MCF 10A (cell line): Measurements from ENCODE around the gene FILIP1L. TPM values are rescaled to one million over a fixed set of nuclear protein-coding genes. Genes with fewer than 3 reads are reported as not detected.
A peak's percentile ranks its signal among the peaks of the same experiment; 100 is the strongest.

ENCODE experiments used
- BruUV-seq: library from RNA; stranded (reverse); fragments of 400-500 nt; replicated peaks from 2 replicates; lab custom pipeline; 2021; lab: Mats Ljungman, UMichigan
- CTCF ChIA-PET: fragments of 300-600 bp; sonication (Branson Sonifier 250); formaldehyde crosslinking; extraction: SDS; loops from one replicate; lab custom pipeline; 2021; ENCODE audit warnings: antibody characterized with exemption, inconsistent platforms; lab: Yijun Ruan, JAX
- POLR2A ChIA-PET: fragments of 300-600, 350-650 bp; sonication (Branson Sonifier 250); formaldehyde crosslinking; extraction: SDS; loops from one replicate; lab custom pipeline; 2020; ENCODE audit warnings: antibody characterized with exemption, inconsistent platforms; lab: Yijun Ruan, JAX
- DNase-seq: peaks from one replicate; pipeline ENCODE4 v3.0.0-alpha.2; 2018; ENCODE audit not compliant: unreplicated experiment
- H3K27ac Mint-ChIP-seq: one replicate; pipeline ENCODE4 v1.8.0; 2022; ENCODE audit warnings: mild to moderate bottlenecking, low read depth, mixed read lengths; ENCODE audit not compliant: unreplicated experiment
- H3K27me3 Mint-ChIP-seq: one replicate; pipeline ENCODE4 v1.8.0; 2022; ENCODE audit warnings: mixed read lengths; ENCODE audit not compliant: insufficient read depth, unreplicated experiment
- H3K36me3 Mint-ChIP-seq: one replicate; pipeline ENCODE4 v1.8.0; 2022; ENCODE audit warnings: mild to moderate bottlenecking, moderate library complexity, mixed read lengths; ENCODE audit not compliant: insufficient read depth, unreplicated experiment
- H3K4me1 Mint-ChIP-seq: one replicate; pipeline ENCODE4 v1.8.0; 2022; ENCODE audit warnings: mixed read lengths; ENCODE audit not compliant: insufficient read depth, unreplicated experiment
- H3K4me3 Mint-ChIP-seq: one replicate; pipeline ENCODE4 v1.8.0; 2022; ENCODE audit warnings: mild to moderate bottlenecking, moderate library complexity, mixed read lengths; ENCODE audit not compliant: unreplicated experiment
- H3K9me3 Mint-ChIP-seq: one replicate; pipeline ENCODE4 v1.8.0; 2022; ENCODE audit warnings: mixed read lengths; ENCODE audit not compliant: unreplicated experiment
- intact Hi-C: fragments of 100-400 bp; cut with micrococcal nuclease; formaldehyde crosslinking; loops from 2 replicates; pipeline ENCODE4 v1.14.1; 2022
- total RNA-seq: library from RNA; stranded (reverse); gene quantifications from 2 replicates; pipeline ENCODE4 v1.2.3, GENCODE V29; 2022
- TF ChIP-seq, protein P1 (sequence below): fragments of 200-600 bp; IDR thresholded peaks from one replicate; pipeline ENCODE4 v1.8.0; 2022; ENCODE audit warnings: antibody characterized with exemption, mild to moderate bottlenecking; ENCODE audit not compliant: unreplicated experiment

Gene FILIP1L
- total RNA-seq, 1 experiment from 2014 or later, result 2.4 TPM

DNA sequence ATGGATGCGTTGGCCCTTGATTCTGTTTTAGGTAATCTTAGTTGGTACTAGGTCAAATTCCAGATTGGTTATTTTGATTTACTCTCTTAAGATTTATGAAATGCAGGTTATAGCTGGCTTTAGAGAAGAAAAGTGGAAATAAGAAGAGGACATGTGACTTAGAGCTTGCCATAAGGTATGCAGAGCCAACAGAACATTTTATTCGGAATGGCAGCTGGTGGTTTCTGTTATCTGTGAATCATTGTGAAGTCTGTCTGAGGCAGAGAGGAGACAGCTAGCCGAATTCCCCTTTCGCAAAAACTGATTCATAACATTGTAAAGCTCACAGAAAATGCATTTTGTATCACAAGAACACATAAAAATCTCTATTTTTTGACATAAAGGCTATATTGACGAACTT, 82.1 kb downstream of the FILIP1L start:
- Mint-ChIP-seq H3K4me1 (peaks cover 19% of the 10 kb centered on the region), H3K9me3 (no peaks in the 10 kb centered on the region), H3K36me3 (no peaks in the 10 kb centered on the region), H3K27me3 (no peaks in the 10 kb centered on the region), H3K4me3 (peak overlapping the region; percentile 36), H3K27ac (peak overlapping the region; percentile 68)
- BruUV-seq, result no TSS peak
- intact Hi-C loops, result no loop called here
- DNase-seq, result peak; percentile 34
- TF ChIP-seq, protein P1, sequence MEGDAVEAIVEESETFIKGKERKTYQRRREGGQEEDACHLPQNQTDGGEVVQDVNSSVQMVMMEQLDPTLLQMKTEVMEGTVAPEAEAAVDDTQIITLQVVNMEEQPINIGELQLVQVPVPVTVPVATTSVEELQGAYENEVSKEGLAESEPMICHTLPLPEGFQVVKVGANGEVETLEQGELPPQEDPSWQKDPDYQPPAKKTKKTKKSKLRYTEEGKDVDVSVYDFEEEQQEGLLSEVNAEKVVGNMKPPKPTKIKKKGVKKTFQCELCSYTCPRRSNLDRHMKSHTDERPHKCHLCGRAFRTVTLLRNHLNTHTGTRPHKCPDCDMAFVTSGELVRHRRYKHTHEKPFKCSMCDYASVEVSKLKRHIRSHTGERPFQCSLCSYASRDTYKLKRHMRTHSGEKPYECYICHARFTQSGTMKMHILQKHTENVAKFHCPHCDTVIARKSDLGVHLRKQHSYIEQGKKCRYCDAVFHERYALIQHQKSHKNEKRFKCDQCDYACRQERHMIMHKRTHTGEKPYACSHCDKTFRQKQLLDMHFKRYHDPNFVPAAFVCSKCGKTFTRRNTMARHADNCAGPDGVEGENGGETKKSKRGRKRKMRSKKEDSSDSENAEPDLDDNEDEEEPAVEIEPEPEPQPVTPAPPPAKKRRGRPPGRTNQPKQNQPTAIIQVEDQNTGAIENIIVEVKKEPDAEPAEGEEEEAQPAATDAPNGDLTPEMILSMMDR, result no peak
- CTCF ChIA-PET, result interaction anchor here (0.9 to 1.5 kb wide), 6 partner anchors 10 to 284 kb away, joined by 3 to 4 read pairs (median 3); no protein-coding TSS in a partner anchor
- POLR2A ChIA-PET, result interaction anchor here (0.6 to 3.2 kb wide), 10 partner anchors 10 to 200 kb away, joined by 3 to 30 read pairs (median 6); no protein-coding TSS in a partner anchor

DNA sequence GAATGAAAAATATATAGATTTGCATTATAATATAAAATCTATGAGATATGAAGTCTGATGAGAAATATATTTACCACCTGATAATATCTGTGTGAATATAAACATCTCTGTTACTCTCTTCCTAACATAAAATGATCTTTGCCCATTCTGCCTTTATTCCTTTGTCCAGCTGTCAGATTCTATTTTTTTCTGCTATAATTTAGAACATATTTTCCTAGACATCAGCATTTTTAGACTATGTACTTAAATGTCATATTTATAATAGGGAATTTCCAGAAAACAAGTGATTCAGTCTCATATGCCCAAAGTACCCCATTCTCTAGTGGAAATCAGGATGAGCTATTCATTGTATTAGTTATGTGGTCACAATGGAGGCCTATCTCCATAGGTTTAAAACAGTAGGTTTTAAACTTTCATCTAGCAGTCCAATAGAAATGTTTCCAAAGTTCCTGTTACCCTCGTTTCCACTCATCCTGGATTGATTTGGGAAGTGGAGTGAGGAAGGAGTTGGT, 83.3 kb downstream of the FILIP1L start:
- intact Hi-C loops, result no loop called here
- H3K36me3 Mint-ChIP-seq, result no peaks in the 10 kb centered on the region
- CTCF ChIA-PET, result interaction anchor here (0.9 to 1.7 kb wide), 2 partner anchors 11 to 38 kb away, joined by 3 to 4 read pairs; no protein-coding TSS in a partner anchor
- no peaks in the 10 kb centered on the region for H3K9me3 Mint-ChIP-seq
- TF ChIP-seq, protein P1, result no peak
- no peak for DNase-seq
- H3K4me3 Mint-ChIP-seq, result no peak overlapping the region
- BruUV-seq, result no TSS peak
- POLR2A ChIA-PET, result interaction anchor here (0.6 to 3.9 kb wide), 3 partner anchors 11 to 32 kb away, joined by 3 to 30 read pairs (median 18); no protein-coding TSS in a partner anchor
- no peaks in the 10 kb centered on the region for H3K27me3 Mint-ChIP-seq
- no peak overlapping the region for H3K27ac Mint-ChIP-seq
- peaks cover 19% of the 10 kb centered on the region for H3K4me1 Mint-ChIP-seq

DNA sequence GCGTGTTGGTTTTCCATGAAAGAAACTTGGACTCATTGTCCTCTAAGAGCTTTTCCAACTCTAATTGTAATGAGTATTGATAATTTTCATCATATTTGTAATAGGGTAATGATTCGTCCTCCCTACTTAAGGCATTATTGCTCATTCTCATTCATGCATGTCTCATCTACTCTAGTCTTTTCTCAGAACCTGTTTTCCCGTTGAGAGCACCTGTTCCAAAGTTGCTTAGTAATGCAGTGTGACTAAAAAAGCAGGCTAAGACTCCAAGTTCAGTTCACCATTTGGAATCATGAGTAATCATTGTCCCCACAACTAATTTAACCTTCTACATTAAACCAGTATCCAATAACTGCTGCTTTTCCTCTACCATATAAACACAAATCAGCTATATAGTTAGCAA, 84.0 kb downstream of the FILIP1L start:
- Mint-ChIP-seq H3K4me1 (peaks cover 19% of the 10 kb centered on the region), H3K4me3 (no peak overlapping the region), H3K36me3 (no peaks in the 10 kb centered on the region), H3K9me3 (no peaks in the 10 kb centered on the region), H3K27ac (no peak overlapping the region), H3K27me3 (no peaks in the 10 kb centered on the region)
- BruUV-seq, result no TSS peak
- TF ChIP-seq, protein P1, result no peak
- ChIA-PET CTCF (interaction anchor here (0.6 to 1.7 kb wide), 5 partner anchors 10 to 324 kb away, joined by 3 to 5 read pairs (median 4); no protein-coding TSS in a partner anchor), POLR2A (interaction anchor here (1.0 to 3.9 kb wide), 4 partner anchors 8 to 28 kb away, joined by 3 to 30 read pairs (median 11); no protein-coding TSS in a partner anchor)
- peak; percentile 5 for DNase-seq
- intact Hi-C loops, result no loop called here

DNA sequence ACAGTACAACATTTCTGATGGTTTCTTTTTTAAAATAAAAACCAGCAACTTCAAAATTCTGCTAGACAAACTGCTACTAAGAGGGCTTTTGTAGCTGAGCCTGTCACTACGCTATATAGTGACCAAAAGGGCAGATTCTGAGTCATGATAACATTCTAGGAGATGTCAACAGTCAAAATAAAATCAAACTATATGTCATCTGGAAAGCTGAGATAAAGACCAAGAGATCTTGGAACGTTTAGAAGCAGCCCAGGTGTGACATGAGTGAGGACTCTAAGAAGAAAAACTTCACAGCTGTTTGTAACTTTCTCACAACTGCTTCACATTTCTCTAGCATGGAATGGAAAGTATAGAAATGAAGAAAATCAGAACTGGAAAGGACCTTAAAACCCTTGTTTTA, 84.6 kb downstream of the FILIP1L start:
- Mint-ChIP-seq H3K36me3 (no peaks in the 10 kb centered on the region), H3K4me1 (peaks cover 19% of the 10 kb centered on the region), H3K27me3 (no peaks in the 10 kb centered on the region), H3K27ac (no peak overlapping the region), H3K4me3 (no peak overlapping the region), H3K9me3 (no peaks in the 10 kb centered on the region)
- POLR2A ChIA-PET, result interaction anchor here (1.0 to 3.9 kb wide), 3 partner anchors 9 to 20 kb away, joined by 3 to 18 read pairs (median 4); no protein-coding TSS in a partner anchor
- intact Hi-C loops, result no loop called here
- BruUV-seq, result no TSS peak
- DNase-seq, result no peak
- CTCF ChIA-PET, result interaction anchor here (1.4 to 1.7 kb wide), 4 partner anchors 9 to 186 kb away, joined by 4 to 11 read pairs (median 4); no protein-coding TSS in a partner anchor
- TF ChIP-seq, protein P1, result no peak
